HG02884 (cell line): Measurements from ENCODE around the gene CFAP53.

Experiments used
- ATAC-seq: cut with Tn5 transposase; IDR thresholded peaks from one replicate; pipeline ENCODE4 v1.9.1; 2021; ENCODE audit warnings: mild to moderate bottlenecking, moderate library complexity; ENCODE audit not compliant: unreplicated experiment

CFAP53 gene

GRCh38 chr18:50287441-50288347 is 21.4 kb upstream of the CFAP53 start, which contains the start of gene CXXC1:
Gene CXXC1 (minus strand): TSS chr18:50287692. CDS start chr18:50287589, 103 bp downstream.
- peak; percentile 90 for ATAC-seq

DNA sequence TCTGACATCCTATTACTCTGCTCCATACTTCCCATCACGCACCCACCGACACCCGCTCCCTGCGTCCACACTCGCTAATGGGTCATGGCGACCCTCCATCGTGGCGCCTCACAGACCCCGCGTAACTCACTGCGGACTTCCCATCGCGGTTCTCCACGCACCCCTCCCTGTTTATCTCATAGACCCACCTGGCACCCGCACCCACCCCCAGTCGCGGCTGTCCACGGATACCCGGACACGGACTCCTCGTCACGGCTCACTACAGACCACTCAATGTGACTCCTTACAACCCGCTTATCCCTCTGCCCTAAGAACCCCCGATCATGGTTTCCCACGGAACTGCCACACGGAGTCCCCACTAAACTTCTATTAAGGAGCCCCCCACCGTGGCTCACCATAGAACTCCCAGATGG is 20.7 kb upstream of the CFAP53 start:
- ATAC-seq, result no peak

- no peak for ATAC-seq
These were observed 20.2 kb upstream of the CFAP53 start for GRCh38 chr18:50286391-50287027.

DNA sequence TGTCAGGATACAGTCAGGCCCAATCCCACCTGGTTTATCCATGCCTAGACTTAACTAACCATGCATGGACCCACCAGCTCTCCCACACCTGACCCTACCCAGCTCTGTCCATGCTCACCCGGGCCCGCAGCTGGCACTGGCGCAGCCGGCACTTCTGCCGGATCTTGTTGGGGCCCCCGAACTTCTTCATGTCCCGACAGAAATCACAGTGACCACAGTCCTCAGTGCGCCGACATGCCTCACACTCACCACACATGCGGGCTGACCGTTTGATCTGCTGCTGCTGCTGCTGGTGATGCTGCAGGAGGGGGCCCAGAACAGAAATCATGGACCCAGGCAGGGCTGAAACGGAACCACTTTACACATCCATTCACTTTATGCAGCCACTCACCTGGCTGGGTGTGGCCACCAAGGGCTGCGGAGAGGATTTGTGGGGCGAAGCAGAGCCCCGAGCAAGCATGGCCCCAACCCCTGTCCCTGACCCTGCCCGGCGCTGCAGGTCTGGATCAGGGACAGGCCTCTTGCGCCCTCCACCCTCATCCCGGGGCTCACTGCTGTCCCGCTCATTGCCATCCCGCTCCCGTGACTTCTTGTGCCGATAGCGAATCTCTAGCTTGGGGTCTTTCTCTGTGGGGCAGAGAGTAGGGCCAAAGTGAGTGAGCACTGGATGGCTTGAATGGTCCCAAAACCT is 19.5 kb upstream of the CFAP53 start:
- no peak for ATAC-seq

DNA sequence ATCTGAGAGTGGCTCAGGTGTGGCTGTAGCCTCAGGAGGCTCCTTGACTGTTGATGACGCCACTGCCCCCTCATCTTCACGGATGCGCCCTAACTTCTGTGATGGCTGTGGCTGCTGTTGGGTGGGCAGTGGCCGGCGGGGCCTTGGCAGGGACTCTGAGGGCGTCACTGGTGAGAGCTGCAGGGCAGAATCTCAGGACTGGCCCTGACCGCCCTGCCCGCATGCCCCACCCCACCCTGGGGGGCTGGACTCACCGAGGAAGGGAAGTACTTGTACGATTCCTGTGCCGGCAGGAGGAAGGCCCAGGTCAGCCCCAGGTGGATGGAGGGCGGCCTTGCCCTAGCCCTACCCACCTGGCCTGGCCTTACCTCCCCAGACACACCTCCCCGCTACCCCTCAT is 18.8 kb upstream of the CFAP53 start:
- ATAC-seq, result no peak

DNA sequence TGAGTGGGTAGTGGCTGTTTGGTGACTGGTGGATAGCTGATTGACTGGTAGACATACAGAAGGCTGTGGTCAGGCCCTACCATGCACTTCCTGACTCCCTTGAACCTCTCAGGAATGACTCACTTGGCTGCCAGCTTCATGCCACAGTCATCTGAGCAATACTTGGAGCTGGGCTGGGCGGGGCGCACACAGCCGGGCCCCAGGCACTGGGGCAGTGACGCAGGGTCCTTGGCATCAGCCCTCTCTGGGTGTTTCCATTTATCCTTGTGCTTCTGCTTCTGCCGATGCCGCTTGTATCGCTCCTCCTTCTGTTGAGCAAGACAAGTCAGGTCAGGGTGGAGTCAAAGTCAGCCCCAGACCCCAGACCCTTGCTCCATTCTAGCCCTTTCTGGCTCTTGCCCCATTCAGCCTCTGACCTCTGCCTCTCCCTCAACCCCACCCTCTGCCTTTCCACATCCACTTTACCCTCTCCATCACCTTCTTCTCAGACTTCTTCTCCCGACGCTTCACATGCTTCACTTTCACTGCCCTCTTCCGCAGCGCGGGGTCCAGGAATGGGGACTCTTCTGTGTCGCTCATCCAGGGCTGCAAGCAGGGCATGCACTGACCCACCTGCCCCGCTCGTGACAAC is 18.1 kb upstream of the CFAP53 start:
- ATAC-seq, result no peak

- ATAC-seq, result no peak
These were observed 17.3 kb upstream of the CFAP53 start for GRCh38 chr18:50283469-50284209.

GRCh38 chr18:50282521-50283335 is 16.4 kb upstream of the CFAP53 start:
- no peak for ATAC-seq

DNA sequence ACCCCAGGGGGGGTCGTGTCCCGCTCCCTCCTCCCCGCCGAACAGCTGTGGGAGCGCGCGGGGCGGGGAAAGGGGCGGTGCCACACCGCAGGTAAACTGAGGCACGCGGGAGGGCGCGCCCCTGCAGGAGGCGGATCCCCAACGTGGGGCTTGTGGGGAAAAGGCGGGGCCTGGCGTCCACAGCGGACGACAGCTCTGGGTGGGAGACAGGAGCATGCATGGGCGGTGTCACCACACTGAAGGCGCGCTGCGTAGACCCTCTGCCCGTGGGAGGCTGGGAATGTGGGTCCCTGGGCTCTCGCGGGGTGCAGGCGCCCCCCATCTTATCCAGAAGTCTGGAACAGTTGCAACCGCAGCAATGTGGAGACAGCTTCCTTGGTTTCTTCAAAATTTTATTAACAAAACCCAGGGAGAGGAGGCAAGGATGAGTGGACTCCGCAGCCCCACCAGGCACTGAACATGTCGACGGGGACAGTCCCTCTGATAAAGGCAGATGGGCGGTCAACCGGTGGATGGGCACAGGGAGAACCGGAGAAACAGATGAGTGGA is 15.8 kb upstream of the CFAP53 start:
- ATAC-seq, result no peak

DNA sequence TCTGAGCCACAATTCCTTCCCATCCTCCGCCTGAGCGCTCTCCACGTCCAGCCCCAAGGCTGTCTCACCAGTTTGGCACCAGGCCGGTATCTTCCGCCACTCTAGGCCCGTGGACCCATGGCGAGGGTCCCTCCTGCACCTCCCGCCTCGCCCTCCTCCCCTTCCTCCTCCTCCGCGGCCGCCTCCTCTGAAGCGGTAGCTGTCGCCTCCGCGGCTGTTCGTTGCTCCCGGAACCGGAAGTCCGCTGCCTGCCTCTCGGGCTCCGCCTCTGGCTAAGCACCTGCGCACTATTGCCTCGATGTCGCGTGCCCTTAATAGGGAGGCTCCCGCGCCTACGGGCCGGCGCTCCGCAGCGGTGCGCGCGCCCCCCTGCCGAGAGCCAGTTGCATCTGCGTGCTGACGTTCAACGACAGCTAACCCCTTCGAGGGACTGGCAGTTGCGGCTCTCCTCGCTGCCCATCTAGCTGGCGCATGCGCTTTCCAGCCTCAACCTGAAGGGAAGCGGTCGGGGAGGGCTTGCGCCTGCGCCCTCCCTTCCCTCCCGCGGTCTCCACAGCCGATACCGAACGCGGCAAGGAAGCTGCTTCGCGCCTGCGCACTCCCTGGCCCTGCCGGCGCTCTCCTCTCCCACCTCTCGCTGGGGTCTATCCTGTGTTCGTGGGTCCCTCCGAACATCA is 15.1 kb upstream of the CFAP53 start, which contains the start of gene MBD1:
TSS of gene MBD1 (minus strand) at position 229 of the 677 bp plus-strand sequence. CDS start 1,531 bp downstream, outside the sequence.
- ATAC-seq, result peak; percentile 87

DNA sequence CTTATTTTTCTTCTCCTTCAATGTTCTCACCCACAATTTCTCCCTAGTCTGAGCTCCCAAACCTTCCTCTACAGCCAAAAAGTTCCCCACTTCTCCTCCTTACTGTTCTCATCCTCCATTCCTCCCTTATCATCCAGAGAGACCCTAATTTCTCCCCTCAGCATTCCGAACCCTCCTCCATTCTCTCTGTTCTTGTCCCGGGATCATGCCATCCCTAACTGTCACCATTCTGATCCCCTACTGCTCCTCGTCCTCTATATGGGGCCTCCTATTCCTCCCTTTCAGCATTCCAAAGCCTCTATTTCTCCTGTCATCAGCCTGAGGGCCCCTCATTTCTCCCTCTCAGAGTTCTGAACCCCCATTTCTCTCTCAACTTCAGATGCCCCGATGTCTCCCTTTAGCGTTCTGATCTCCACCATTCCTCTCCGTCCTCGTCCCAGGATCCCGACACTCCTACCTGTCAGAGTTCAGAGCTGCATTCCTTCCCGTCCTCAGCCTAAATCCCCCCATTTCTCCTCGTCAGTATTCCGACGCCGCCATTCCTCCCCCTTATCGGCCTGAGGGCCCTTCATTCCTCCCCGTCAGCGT is 14.5 kb upstream of the CFAP53 start:
- no peak for ATAC-seq

DNA sequence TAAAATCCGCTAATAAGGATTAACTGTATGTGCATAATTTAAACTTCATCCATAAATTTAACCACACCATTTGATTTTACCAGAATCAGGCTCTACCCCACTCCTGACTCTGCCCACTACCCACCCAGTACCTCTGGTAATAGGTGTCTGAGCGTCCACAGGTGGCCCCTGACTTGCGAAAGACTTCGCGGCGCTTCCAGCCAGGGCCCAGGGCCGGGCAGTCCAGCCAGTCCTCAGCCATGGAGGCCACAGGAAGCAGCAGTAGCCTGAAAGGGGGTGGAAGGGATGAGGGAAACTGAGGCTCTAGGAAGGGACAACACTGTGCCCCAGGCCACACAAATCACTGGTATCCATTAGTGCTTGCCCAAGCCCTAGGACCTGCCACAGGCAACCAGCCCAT is 13.5 kb upstream of the CFAP53 start:
- no peak for ATAC-seq

DNA sequence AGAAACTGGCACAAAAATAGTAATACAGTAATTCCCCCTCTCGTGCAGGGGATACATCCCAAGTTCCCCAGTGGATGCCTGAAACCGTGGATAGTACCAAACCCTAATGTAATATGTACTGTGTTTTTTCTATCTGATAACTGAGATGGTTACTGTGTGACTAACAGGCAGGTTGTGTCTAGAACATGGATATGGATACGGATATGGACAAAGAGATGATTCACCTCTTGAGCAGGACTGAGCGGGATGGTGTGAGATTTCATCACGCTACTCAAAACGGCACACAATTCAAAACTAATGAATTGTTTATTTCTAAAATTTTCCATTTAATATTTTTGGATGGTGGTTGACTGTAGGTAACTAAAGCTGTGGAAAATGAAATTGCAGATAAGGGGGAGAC is 11.6 kb upstream of the CFAP53 start:
- ATAC-seq, result no peak

GRCh38 chr18:50276452-50276851 is 10.2 kb upstream of the CFAP53 start:
- no peak for ATAC-seq

DNA sequence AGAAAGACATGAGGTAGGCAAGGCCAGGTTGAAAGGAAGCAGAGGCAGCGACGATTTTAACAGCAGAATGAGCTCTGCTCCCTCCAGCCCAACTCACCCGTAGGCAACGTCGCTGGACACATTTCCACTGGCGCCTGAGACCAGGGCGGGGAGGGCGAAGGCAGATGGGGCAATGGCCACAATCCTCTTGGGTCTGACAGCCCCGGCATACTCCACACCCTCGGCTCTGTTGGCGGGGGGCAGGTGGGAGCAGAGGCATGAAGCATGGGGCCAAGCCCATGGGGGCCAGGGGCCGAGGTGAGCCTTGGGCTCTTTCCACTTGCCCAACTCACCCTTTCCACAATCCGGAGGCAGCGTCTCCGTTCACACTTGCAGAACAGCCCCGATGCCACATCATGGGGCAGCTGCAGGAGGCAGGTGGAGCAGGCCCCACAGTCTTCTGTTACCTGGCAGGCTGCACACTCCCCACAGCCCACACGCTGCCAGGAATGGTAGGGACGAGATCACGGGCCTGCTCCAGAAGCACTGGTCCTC is 9.3 kb upstream of the CFAP53 start:
- ATAC-seq, result no peak

GRCh38 chr18:50274941-50275340 is 8.6 kb upstream of the CFAP53 start:
- no peak for ATAC-seq

DNA sequence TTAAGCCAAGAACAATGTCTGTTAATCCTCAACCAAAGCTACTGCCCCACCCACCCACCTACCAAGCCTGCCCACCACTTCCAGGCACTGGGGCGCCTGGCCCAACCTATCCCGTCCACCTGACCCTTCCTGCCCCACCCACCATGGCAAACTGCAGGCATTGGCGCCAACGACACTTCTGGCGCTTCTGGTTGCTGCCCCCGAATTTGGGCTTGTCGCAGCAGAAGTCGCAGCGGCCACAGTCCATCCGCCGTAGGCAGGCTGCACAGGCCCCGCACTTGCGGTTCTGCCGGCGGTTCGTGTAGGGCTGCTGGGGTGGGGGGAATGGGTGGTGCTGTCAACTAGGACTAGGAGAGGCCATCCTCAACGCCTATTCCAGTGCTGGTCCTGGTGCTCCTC is 7.7 kb upstream of the CFAP53 start:
- no peak for ATAC-seq
